HG03045 (cell line): Measurements from ENCODE around the gene MAP3K2.
"Not testable (repeated sequence)": the region's sequence is repeated elsewhere in the genome, so short reads cannot be mapped to it uniquely, and the experiment has no call there.

ENCODE experiments used
- ATAC-seq: cut with Tn5 transposase; IDR thresholded peaks from one replicate; pipeline ENCODE4 v1.9.1; 2021; ENCODE audit warnings: mild to moderate bottlenecking, moderate library complexity; ENCODE audit not compliant: unreplicated experiment

Gene MAP3K2

GRCh38 chr2:127353873-127354676 lies 33.7 kb downstream of the MAP3K2 start:
- not testable (repeated sequence) for ATAC-seq

DNA sequence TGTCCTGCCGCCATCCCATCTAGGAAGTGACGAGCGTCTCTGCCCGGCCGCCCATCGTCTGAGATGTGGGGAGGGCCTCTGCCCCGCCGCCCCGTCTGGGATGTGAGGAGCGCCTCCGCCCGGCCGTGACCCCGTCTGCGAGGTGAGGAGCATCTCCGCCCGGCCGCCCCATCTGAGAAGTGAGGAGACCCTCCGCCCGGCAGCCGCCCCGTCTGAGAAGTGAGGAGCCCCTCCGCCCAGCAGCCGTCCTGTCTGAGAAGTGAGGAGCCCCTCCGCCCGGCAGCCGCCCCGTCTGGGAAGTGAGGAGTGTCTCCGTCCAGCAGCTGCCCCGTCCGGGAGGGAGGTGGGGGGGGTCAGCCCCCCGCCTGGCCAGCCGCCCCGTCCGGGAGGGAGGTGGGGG lies 34.6 kb downstream of the MAP3K2 start:
- ATAC-seq, result not testable (repeated sequence)

DNA sequence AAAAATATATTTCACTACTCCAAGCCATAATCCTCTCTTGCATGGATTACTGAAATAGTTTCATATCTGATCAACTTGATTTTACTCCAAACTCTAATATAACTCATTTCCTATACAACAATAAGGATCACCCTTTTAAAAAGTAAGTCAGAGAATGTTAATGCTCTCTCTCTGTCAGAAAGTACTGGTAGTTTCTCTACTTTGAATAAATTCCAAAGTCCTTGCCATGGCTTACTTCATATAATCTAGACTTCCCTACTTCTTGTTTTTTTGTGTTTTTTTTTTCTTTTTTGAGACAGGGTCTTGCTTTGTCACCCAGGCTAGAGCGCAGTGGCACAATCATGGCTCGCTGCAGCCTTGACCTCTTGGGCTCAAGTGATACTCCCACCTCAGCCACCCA lies 36.2 kb downstream of the MAP3K2 start:
- ATAC-seq, result no peak

GRCh38 chr2:127348426-127349000 lies 39.3 kb downstream of the MAP3K2 start:
- no peak for ATAC-seq

GRCh38 chr2:127347734-127348392 lies 39.9 kb downstream of the MAP3K2 start:
- ATAC-seq, result no peak

DNA sequence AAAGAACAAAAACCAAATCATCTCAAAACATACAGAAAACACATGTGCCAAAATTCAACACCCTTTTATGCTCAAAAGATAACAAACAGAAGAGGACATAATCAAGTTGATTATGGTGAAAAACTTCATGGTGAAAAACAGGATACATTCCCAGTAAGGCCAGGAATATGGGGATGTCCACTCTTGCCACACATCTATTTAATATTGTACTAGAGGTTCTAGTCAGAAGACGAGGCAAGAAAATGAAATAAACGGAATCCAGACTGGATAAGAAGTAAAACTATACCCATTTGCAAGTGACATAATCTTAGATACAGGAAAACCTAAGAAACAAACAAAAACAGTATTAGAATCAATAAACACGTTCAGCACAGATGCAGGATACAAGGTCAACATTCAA lies 40.8 kb downstream of the MAP3K2 start:
- no peak for ATAC-seq

DNA sequence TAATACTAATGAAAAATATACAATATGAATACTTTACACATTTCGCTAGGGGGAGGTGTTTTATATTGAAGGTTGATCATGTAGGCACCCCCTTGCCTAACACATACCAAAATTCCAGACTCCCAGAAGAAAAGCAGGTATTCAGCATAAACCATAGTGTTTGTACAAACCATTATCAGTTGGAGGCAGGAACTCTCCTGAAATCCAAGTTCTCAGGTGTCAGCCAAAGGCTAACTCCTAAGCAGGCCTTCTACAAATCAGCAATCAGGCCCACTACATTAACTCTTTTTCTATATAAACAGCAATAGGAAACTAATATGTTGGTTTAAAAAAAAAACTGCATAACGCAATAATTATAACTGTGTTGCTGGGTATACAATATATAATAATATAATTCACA lies 44.5 kb downstream of the MAP3K2 start:
- no peak for ATAC-seq

DNA sequence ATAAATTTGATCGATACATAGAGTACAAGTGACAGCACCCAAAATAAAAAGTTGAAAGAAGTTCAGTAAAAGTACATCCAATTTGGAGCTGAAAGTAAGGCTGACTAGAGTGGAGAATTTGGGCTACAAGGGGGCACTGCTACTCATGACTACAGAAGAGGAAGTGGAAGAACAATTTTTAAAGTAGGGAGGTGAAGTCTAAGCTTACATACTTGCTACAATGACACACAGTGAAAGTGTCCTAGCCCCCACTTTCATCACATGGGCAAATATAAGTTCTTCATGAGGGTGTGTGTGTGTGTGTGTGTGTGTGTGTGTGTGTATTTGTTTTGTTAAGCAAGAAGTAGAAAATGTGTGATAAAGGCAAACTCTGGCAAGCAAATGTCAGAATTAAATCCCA lies 45.7 kb downstream of the MAP3K2 start:
- no peak for ATAC-seq

GRCh38 chr2:127332335-127332734 lies 55.4 kb downstream of the MAP3K2 start:
- no peak for ATAC-seq

GRCh38 chr2:127330753-127331152 lies 57.0 kb downstream of the MAP3K2 start:
- ATAC-seq, result no peak

DNA sequence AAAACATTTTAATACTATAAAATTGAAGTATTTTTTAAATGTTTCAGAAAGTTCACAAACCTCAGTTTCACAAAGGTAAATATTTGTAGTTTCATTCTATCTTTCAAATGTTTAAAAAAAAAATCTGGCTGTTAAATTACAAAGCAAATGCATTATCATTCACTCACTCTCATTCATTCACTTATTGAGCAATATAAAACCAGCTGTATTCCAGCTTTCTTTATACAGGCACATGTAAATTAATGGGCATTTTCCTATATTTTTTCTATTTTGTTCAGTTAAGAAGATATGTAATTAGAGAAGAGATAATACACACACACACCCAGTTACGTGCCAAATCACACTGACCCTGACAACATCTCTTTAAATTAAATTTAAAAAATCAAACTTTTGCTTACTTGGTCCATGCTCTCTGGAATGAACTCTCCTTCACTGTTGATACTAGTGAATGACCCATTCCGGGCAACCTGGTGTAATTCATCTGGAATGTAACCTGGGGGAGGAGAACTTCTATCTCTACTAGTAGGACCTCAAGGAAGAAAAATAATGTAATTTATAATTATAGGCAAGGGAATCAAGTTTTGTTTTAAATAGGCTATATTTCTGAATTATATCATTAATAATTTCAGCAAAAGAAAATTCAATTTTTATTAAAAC lies 61.4 kb downstream of the MAP3K2 start:
- ATAC-seq, result no peak

- ATAC-seq, result no peak
Measured at GRCh38 chr2:127324635-127325034, 63.1 kb downstream of the MAP3K2 start.

- ATAC-seq, result no peak
Measured at GRCh38 chr2:127321303-127321702, 66.5 kb downstream of the MAP3K2 start.

DNA sequence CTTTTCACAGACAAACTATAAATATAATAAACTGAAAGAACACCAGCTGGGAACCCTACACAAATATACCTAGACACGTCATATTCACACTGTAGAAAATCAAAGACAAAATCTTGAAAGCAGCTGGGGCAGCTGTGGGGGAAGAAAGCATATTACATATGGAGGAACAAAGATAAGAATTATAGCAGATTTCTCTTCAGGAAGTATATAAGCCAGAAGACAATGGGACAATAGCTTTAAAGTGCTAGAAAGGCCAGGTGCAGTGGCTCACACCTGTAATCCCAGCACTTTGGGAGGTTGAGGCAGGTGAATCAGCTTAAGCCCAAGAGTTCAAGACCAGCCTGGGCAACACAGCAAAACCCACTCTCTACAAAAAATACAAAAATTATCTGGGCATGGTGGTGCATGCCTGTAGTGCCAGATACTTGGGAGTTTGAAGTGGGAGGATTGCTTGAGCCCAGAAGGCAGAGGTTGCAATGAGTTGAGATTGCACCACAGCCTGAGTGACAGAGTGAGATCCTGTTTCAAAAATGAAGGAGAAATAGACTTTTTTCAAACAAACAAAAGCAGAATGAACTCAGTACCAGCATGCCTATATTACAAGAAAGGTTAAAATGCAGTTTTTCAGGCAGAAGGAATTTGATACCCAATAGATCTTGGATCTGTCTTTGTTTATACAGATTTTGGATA lies 67.0 kb downstream of the MAP3K2 start:
- no peak for ATAC-seq

- no peak for ATAC-seq
Measured at GRCh38 chr2:127320067-127320466, 67.7 kb downstream of the MAP3K2 start.

DNA sequence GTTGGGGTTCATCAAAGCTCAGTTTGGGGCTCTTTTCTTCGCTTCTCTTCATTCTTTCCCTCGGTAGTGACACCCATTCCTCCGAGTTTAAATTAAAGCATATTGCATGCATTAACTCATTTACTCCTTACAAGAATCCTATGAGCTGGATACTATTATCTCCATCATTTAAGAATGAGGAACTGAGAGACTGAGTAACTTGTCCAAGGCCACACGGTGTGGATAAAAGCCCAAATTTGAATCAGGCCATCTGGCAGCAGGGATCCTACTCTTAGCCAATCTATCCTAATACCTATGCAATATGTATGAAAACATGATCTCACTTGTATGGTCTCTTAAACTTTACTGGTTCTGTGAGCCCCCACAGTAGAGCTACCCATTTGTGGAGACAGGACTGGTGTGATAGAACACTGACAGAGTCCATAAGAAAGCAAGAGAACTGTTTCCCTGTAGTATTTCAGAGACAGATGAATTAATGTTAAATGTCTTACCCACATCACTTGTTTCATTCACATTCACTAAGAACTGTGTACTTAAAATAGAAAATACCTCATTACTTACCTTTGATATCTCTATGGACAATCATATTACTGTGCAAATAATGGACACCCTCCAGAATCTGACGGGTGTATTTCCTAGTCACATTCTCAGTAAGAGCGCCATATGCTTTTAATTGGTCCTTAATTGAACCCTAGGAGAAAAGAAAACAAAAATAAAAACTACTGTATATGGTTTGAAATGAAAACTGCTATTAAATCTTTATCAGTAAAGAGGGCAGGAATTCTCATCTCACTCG lies 73.4 kb downstream of the MAP3K2 start:
- ATAC-seq, result no peak

GRCh38 chr2:127313406-127313805 lies 74.4 kb downstream of the MAP3K2 start:
- ATAC-seq, result peak; percentile 96

GRCh38 chr2:127310980-127311379 lies 76.8 kb downstream of the MAP3K2 start:
- no peak for ATAC-seq

GRCh38 chr2:127309468-127309867 lies 78.3 kb downstream of the MAP3K2 start:
- ATAC-seq, result no peak

DNA sequence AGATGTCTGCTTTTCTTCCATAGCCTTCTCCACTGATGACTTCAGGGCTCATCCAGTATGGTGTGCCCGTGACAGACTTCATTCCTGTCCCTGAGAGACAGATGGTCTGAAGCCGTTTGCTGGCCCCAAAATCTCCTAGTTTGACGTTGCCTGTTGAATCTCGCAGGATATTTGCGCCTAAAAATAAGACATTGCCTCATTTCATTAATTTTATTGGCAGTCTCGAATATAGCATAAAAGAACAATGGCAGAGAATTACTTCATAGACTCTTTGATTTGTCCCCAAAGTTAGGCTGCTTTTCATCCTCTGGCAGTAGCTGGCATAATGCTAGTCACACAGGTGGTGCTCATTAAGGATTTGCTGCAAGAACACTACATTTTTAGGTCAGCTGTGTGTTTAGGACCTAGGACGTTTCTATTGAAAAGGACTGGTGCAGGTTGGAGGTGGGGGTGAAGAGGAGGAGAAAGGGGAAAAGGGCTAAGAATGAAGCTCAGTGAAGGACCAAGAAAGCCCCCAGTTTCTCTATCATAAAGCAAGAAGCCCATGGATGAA lies 79.1 kb downstream of the MAP3K2 start:
- ATAC-seq, result no peak
